ENCODE data around the gene MUC5B.
"Not testable (repeated sequence)": the region's sequence is repeated elsewhere in the genome, so short reads cannot be mapped to it uniquely, and the experiment has no call there.

Gene MUC5B

DNA sequence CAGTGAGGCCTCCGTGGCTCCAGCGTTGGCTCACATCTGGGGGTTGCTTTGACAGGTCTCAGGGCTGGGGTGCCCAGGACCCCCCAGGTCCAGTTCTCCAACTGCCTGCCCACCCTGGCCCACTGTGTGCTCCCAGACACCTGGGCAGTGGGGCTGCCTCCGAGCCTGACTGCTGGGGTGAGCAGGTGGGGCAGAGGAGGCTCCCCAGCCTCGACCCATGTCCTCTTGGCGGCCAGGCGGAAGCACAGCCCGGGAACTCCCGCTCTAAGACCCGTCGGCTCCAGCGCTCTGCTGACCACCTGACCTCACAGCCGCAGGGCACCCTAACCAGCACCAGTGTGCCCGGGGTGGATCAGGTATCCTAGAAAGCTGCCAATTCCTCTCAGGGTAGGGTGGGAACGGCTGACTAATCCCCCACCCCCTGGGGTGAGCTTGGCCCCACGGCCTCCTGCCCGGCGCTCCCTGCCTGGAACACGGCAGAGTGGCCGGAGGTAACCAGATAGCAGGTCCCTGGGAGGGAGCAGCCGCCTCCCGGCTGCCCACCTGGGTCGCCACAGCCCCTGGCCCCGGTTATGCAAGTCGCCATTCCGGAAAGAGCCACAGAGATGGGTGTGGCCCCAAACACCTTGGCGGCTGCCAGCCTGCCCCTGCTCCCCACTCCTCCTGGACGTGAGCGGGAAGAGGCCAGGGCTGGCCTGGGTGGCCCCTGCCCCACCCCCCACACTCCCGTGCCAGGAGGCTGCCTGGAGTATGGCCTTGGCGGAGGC is 19.2 kb upstream of the MUC5B start:
- no peak for DNase-seq (ENCODE audit: low read depth in 3 of 3)

DNA sequence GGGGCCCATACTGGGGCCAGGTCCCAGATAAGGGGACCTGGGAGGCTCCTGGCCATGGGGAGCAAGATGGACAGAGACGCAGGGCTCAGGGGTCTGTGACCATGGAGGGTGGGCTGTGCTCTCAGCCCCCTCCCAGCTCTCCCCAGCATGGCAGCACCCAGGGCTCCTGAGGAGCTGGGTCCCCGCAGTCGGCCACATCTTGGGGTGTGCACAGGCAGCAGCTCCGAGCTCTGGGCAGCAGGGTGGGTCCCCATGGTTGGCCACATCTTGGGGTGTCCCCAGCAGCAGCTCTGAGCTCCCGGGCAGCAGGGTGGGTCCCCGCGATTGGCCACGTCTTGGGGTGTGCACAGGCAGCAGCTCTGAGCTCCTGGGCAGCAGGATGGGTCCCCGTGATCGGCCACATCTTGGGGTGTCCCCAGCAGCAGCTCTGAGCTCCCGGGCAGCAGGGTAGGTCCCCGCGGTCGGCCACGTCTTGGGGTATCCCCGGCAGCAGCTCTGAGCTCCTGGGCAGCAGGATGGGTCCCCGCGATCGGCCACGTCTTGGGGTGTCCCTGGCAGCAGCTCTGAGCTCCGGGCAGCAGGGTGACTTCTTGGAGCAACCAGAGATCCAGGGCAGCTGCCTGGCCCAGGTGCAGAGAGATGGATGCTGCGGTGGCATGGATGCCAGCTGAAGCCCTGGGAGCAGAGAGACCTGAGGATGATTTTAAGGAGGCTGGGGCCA is 18.3 kb upstream of the MUC5B start:
- no peak for DNase-seq (ENCODE audit: low read depth in 3 of 3)

- no peak for DNase-seq (ENCODE audit: low read depth in 3 of 3)
These were observed 17.5 kb upstream of the MUC5B start for GRCh38 chr11:1205121-1205986.

GRCh38 chr11:1205987-1206331 is 16.9 kb upstream of the MUC5B start:
- DNase-seq (ENCODE audit: low read depth in 3 of 3): no peak

DNA sequence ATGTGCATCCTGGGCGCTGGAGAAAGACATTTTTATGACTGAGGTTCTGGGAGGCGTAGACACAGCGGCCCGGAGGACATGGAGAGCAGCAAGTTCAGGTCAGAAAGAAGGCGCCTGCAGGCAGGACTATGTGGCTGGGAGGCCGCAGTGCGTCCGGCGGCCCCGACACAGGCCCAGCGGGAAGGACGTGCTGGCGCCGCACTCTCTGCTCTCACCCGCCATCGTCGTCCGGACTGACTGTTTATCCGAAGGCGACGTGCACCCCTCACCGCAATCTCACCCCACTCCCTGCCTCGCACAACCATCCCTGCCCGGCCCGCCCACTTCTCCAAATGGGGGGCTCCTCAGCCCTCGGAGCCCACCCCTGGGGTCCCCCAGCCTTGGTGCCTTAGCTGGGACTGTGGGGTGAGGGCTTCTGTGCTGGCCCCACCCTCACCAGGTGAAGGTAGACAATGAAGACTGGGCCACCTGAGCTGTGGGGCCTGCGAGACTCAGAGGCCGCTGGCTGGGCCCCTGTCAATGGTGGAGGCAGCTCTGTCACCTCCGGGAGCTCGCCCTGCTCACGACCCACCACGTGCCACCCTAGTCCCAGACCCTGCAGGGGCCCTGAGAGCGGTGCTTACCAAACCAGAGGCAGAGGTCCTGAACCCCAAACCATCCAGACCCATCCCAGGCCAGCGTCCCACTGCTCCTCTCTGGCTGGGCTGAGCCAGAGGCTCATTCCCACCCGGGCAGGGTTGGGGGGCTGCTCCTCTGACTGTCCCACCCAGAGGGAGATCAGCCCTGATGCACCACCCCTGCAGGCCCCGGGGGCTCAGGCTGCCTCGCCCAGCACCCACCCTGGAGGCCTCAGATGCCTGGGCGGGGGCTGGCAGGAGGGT is 16.2 kb upstream of the MUC5B start:
- DNase-seq (ENCODE audit: low read depth in 3 of 3): no peak

DNA sequence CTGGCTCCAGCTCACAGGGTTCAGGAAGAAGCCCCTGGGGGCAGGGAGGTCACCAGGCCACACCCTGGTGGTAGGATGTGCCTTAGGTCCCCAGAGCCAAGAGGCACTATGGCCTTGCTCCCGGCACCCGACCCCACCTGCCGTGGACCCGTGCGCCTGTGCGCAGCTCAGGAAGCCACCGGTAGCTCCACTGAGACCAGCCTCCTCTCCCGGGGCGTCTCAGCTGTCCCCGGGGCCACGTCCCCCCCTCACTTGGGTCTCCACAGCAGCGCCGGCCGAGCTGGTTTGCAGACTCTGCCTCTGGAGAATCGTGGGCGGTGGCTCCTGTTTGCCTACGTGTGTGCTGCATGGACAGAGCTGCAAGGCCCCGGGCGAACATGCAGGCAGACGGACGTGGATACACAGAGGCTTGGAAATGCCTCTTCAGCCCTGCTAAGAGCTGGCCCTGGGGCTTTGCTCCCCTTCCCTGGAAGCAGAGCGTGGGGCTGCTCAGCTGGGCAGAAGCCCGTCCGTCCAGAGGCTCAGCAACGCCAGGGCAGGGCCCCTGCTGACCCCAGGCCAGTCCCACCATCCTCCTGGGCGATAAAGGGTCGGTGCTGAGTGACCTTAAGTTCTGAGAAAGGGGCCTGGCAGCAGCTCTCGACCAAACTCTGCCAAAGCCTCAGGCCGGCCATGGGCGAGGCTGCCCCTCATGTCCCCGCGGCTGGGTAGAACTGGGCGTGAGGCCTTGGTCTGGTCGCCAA is 15.3 kb upstream of the MUC5B start:
- no peak for DNase-seq (ENCODE audit: low read depth in 3 of 3)

- no peak for DNase-seq (ENCODE audit: low read depth in 3 of 3)
These were observed 14.8 kb upstream of the MUC5B start for GRCh38 chr11:1208144-1208393.

DNA sequence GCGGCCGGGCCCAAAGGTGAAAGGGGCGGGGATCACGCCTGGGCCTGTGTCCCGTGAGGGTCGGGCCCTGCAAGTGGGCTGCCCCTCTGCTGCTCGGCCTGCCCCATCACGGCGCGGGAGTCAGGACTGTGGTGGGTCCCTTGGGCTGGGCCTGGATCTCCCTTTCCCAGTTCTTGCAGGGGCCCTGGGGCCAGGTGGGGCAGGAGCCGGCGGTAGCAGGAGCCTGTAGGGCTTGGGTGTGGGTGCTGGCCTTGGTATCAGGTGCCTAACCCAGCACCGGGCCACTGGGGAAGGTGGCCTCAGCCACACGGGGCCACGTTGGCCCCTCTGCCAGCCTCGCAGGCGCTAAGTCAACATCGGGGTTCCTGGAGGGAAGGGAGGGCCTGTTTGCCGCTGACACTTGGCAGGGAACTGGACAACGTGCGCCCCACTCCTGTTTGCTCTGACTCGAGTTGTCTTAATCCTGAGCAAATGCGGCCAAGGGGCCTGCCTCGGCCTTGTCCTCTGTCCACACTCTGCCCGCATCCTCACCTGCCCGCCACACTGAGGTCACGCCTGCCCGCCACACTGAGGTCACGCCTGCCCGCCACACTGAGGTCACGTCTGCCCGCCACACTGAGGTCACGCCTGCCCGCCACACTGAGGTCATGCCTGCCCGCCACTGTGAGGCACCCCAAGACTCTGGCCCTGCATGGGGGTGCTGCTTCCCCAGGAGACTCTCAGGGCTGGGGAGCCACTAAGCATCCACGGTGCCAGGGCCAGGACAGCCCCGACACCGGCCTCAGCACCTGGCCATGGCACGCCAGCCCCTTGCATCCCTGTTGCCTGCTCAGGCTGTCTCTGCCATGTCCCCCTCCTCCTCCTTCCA is 14.2 kb upstream of the MUC5B start:
- DNase-seq (ENCODE audit: low read depth in 3 of 3): no peak

GRCh38 chr11:1209371-1210057 is 13.4 kb upstream of the MUC5B start:
- DNase-seq (ENCODE audit: low read depth in 3 of 3): no peak

DNA sequence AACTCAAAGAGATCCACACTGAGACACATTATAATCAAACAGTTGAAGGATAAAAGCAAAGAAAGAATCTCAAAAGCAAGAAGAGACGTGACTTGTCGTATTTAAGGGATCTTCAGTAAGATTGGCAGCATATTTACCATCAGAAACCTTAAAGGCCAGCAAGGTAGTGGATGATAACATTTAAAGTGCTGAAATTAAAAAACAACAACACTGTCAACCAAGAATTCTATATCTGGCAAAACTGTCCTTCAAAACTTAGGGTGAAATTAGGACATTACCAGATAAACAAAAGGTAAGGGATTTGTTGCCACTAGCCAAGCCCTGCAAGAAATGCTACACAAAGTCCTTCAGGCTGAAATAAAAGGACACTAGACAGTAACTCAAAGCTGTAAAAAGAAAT is 11.0 kb upstream of the MUC5B start:
- DNase-seq (ENCODE audit: low read depth in 3 of 3): no peak

DNA sequence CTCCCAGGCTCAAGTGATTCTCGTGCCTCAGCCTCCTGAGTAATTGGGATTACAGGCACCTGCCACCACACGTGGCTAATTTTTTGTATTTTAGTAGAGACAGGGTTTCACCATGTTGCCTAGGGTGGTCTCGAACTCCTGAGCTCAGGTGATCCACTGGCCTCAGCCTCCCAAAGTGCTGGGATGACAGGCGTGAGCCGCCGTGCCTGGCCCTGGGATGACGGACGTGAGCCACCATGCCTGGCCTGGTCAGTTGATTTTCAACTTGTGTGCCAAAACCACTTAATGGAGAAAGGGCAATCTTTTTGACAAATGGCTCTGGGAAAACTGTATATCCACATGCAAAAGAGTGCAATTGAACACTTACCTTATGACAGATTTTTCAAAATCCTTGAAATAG is 7.0 kb upstream of the MUC5B start:
- DNase-seq (ENCODE audit: low read depth in 3 of 3): not testable (repeated sequence)

DNA sequence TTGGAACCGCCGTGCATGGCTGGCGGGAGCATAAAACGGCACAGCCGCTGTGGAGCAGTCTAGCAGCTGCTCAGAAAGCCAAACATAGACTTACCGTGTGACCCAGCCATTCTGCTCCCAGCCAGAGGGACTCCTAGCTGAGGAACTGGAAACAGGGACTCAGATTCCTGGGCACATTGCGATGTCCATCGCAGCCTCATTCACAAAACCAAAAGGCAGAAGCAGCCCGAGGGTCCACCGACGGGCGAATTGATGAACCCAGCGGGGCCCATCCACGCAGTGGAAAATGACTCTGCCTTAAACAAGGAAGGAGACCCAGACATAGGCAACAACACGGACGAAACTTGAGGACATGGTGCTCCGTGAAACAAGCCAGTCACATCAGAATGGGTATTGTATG is 5.7 kb upstream of the MUC5B start:
- no peak for DNase-seq (ENCODE audit: low read depth in 3 of 3)

- DNase-seq (ENCODE audit: low read depth in 3 of 3): no peak
These were observed 4.5 kb upstream of the MUC5B start for GRCh38 chr11:1218256-1218787.

DNA sequence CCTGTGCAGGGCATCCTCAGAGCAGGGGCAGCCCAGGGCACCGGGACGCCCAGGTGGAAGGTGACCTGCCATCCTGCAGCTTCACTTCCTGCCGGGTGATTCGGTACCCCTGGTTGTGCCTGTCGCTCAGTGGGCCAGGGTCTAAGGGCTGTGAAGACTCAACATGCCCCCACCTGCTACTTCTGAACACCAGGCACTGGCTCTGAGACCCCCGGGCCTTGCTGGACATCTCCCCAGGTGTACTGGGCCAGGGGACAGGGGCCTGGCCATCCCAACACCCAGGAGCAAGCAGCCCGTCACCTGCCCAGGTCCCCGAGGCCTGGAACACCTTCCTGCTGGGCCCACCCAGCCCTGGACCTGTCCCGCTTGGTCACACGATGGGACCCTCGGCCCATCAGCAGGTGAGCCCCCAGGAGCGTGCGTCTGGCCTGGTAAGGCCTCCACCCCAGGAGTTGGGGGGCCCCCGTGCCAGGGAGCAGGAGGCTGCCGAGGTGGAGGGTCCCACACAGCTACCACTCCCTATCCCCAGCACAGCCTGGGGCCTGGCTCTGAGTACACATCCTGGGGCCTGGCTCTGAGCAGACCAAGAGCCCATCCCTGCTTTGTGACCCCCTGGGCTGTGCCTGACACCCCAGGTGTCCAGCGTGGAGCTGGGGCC is 3.9 kb upstream of the MUC5B start:
- no peak for DNase-seq (ENCODE audit: low read depth in 3 of 3)

DNA sequence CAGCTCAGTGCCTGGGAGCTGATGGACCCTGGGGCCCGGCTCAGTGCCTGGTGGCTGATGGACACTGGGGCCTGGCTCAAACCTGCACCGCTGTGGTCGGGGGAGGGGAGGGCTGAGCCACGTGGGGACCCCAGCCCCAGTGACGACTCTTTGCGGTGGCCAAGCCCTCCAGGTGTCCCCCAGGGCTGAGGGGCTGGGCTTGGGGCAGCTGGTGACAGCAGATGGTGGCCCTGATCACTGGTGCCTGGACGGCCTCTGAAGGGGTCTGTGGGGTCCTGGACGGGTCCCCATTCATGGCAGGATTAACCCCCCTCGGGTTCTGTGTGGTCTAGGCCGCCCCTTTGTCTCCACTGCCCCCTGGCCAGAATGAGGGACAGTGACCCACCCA is 3.4 kb upstream of the MUC5B start:
- DNase-seq (ENCODE audit: low read depth in 3 of 3): no peak

DNA sequence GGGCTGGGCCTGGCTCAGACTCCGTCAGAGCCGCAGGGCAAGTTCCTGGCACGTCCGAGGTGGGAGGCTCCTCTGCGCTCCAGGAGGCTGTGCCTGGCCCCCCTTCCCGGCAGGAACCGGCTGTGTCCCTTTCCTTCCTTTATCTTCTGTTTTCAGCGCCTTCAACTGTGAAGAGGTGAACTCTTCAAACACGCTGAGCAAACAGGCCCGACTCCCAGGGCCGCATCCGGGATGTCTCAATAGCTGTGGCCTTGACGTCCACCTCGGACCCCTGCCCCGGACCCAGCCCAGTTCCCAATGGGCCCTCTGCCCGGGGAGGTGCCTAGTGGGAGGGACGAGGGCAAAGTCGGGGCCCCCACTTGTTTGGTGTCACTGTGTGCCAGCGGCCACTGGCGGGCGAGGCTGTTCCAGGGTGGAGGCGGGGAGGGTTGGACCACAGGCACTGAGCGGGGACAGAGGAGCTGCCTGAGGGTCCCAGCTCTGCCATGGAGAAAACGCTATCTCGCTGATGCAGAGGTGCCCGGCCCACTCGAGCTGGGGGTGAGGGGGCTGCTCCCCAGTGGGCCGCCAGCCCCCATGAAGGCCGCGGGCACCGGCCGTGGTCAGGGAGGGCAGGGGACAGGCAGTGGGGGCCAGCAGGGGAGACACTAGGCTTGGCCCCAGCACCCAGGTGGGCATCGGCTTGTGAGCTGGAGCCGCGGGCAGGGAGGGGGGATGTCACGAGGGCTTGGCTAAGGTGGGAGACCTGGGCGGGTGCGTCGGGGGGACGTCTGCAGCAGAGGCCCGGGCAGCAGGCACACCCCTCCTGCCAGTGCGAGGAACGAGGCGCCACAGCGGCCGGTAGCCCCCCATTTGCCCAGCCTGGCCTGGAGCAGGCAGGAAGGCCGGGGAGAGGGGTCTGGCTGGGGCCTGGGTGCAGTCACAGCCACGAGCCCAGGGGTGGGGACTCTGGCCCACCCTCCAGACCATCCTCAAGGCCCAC is 2.7 kb upstream of the MUC5B start:
- DNase-seq (ENCODE audit: low read depth in 3 of 3): no peak

DNA sequence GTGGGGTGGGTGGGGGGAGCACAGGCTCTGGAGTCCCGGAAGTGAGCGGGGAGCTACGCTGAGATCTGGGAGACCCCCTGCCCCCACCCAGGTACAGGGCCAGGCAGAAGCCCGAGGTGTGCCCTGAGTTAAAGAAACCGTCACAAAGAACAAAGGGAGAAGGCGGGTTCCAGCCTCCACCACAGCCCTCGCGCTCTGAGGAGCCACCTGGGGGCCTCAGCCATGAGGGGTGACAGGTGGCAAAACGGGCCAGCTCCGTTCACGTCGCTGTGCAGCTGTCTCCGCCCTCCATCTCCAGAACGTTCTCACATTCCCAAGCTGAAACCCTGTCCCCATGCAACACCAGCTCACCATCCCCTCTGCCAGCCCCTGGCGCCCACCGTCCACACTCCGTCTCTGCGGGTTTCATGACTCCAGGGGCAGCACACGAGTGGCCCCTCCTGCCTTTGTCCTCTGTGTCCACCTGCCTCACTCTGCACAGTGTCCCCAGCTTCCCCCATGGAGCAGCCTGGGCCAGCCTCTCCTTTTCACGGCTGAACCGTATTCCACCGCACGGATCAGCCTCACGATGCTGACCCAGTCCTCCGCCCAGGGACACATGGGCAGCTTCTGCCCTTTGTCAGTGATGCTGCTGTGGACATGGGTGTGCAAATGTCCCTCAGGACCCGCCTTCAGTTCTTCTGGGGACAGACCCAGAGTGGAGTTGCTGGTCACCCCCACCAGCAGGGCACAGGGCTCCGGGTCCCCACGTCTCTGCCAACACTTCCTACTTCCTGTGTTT is 1.7 kb upstream of the MUC5B start:
- no peak for DNase-seq (ENCODE audit: low read depth in 3 of 3)

Data from stimulated activated CD4-positive, alpha-beta T cell treated with anti-CD3 and anti-CD28 coated beads, TNF-alpha, amount 100 ng/mL, for 4 hours (primary cell).